Stimulated activated CD4-positive, alpha-beta T cell treated with anti-CD3 and anti-CD28 coated beads, Interleukin-15, amount 100 ng/mL, for 48 hours (primary cell): Measurements from ENCODE around the gene ANKRD35.
A peak's percentile ranks its signal among the peaks of the same experiment; 100 is the strongest.
"Not testable (repeated sequence)": the region's sequence is repeated elsewhere in the genome, so short reads cannot be mapped to it uniquely, and the experiment has no call there.

ENCODE experiments used
- DNase-seq, 2 donors: peaks; one replicate each; pipeline ENCODE4 v3.0.0-alpha.2; 2020; ENCODE audit warnings: low read depth in 2 of 2

The ANKRD35 gene

DNA sequence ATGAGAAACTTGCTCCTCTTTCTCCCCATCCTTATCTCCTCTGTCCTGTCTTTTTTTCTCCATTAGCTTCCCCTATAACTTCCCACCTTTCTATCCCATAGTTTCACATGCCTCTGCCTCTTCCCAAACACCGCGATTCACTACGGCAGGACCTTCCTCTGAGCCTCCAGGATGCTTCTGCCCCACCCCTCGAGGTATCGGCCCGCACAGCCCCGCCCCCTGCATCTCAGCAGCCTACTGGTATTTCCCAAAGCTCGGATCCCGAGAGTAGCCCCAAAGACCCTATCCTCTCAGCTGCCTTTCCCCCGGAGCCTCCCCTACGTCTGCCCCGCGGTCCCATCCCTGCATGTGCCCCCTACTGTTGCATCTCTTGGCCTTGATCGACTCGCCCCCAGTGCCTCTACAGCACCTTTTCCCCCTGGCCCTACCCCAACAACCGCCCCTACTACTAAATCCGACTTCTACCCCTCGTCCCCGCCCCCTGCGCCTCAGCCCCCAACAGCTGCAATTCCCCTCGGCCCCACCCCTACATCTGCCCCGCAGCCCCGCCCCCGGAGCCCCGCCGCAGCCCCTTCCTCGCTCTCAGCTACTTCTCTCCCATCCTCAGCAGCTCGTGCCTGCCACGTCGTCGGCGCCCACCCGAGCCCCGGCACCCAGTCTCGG, 27.3 kb downstream of the ANKRD35 start:
- peak in 1 of 2 donors; percentile 29 for DNase-seq

DNA sequence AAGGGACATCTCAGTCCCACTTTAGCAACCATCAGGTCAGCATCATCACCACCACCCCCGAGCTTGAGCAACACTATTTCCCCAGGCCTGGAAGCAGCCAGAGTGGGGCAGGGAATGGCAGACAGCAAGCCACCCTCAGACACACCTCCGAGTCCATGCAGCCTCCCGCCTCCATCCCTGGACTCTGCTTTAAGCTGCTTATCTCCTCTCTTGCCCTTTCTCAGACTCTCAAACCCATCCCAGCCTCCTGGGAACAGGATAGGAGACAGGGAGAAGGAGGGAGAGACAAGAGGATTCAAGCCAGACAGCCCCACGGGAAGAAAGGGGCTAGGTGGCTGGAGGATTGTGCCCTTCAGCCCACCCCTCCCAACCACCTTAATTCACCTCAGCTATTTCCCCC, 28.5 kb downstream of the ANKRD35 start:
- no peak for DNase-seq

DNA sequence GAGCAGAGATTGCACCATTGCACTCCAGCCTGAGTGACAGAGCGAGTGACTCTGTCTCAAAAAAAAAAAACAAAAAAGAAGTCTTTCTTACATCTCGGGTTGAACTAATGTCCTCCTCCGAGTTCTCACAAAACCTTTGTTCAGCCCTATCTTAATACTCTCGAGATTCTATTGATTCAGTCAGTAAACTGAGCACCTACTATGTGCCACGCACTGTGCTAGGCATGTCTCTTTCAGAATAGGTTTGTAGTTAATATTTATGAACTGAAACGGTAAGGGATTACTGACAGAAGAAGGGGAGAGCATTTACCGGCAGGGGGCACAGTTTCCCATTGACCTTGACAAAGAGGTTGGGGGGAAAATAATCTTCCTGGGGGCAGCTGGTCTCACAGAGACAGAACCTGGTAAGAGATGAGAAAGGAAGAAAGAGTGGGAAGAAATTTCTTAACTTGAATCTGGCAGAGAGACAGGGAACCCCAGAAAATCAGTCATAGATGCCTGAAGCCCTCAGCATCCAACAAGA, 30.2 kb downstream of the ANKRD35 start:
- DNase-seq, result no peak

DNA sequence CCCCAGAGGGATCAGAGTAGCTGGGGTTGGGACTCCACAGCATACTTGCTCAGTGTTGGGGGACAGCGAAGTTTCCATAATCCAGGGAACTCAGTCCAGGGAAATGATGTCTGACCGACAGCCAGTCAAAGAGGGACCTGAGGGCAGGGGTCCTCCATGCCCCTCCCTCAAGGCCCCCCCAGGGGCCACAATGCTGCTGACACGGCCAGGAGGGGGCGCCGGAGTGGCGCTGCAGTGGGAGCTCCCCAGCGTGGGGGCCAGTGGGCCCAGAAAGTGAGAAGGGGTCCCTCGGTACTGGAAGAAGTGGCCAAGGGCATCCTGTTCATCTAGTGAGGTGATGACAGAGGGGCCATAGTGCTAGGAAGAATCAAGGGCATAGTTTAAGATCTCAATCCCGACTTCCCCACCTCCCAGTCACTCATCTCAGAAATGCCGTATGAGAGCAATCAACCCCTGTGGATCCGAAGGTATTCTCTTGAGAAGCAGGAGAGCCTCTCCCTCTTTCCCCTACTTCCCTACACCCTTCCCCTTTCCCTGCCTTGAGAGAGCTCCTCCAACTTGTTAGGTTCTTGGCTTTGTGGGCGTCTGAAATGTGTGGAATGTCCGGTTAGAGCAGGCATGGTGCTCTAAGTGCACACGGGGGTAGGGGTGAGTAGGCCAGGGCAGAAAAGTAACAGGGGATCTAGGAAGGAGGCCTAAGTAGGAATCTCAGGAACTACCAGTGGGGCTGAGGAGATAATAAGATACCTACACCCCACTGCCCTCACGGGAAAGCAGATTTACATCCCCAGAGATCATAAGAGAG, 36.1 kb downstream of the ANKRD35 start:
- no peak for DNase-seq

DNA sequence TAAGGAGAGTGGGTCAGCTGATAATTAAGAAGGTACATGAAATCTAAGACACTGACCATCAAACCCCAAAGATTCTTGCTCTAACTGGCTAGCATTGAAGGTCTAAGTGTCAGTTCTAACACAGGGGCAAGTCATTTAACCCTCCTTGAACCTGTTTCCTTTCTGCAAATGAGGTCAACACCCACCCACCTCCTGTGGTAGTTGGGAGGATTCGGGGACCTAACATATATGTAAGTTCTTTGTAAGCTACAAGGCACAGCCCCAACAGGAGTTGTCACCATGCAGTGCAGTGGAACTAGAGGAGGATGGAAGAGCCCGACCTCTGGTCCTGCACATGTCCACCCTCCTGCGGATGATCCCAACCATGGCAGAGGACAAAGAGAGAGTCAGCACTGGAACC, 37.8 kb downstream of the ANKRD35 start:
- DNase-seq, result no peak

DNA sequence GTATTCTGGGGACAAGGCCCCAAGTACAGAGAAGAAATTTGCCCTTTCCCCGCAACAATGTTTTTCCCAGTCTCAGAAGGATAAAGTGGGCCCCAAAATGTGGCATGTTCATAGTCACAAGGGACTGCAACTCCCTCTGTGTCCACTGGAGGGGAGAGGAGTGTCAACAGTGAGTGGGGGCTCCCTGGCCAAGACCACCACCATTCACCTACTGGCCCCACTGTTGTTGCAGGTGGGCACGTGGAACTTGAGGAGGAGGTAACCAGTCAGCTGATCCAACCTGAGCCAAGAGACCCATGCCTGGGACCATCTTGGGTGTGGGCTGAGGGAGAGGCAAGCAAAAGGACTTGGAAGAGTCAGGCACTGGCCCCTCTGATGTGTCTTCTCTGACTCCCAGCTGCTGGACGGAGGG, 39.5 kb downstream of the ANKRD35 start:
- DNase-seq, result no peak

DNA sequence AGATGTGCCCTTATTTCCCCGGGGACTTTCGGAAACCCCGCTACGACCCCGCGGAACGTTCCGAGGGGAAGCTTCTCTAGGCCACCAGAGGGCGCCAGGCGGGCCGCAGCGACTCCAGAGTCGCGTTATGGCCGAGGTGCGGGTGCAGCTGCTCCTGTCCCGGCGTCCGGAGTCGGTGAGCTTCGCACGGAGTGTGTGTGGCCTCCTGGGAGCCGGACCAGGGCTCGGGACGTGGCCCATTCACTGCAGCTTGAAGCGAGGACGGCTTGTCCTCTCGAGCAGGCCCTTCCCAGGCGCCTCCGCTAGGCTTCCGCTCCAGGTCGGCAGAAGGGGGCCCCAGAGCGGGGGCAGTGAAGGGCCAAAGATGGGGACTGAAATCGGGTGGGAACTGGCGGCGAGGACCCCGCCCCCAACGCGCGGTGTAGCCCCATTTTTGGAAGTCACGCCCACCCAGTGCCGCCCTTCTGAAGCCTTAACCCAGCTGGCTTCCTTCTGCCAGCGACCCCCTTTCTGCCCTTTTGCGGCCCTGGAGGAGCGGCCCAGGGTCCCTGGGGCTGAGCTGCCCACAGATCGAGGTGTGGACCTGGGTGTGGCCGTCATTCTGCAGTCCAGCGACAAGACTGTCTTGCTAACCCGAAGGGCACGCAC, 40.0 kb downstream of the ANKRD35 start, which contains the start of gene NUDT17:
NUDT17 (plus strand) TSS at position 117 of the 648 bp plus-strand sequence; CDS start at position 128, 11 bp downstream.
- DNase-seq, result peak; percentile 56 to 71

DNA sequence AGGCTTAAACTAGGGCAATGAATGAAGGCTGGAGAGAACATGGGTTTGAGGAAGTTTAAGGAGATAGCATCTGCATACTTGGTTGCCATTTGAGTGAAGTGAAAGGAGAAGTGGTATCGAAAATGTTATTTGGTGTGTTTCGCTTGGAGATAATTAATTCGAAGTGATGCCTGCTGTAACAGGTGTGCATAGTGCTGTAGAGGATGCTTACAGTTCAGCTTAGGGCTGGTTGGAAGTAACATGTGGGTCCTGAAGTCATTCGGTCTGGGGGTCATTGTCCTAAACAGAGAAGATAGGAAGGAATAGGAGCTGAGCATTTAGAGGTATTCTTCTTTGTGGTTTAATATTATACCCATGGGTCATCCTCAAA, 40.5 kb downstream of the ANKRD35 start:
- DNase-seq, result no peak

DNA sequence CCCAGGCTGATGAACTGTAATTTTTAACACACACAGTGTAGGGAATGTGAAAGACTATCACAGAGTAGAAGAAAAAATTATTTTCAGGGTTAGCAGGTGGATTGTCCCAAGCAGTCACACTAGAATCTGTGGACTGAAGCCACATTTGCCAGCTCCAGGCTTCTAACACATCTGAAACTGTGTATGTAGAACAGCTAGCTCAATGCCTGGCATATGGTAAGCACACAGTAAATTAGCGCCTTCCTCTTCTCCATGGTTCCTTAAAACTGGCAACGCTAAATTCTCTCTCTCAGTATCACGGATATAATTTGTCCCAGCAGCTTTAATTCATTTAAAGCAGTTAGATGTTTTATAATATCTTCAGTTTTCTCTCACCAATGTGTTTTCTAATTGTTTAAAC, 42.6 kb downstream of the ANKRD35 start:
- no peak for DNase-seq

DNA sequence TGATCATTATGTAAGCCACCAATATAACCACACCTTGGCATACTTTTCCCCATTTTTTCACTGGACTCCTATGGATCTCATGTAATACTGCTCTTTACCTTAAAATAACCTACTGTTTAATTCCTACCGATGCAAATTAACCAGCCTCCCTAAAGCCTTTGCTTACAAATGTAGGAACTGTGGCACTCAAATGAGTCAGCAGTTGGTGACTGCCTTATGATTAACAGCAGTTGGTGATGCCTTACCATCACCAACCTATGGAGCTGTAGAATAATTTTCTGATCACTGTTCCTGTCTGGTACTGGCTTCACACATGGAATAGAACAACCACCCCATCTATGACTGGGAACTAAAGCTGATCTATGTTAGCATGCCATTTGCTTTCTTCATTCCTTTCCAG, 48.0 kb downstream of the ANKRD35 start:
- DNase-seq, result no peak

DNA sequence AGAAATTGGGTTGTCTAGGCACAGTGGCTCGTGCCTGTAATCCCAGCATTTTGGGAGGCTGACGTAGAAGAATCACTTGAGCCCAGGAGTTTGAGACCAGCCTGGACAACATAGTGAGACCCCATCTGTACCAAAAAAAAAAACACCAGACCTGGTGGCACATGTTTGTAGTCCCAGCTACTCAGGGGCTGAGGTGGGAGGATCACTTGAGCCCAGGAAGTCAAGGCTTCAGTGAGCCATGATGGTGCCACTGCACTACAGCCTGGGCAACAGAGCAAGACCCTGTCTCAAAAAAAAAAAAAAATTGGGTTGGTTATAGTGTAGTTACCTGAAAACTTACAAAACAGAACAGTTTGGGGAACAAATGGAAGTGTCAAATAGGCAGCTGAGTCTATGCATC, 54.9 kb downstream of the ANKRD35 start:
- DNase-seq, result not testable (repeated sequence)

DNA sequence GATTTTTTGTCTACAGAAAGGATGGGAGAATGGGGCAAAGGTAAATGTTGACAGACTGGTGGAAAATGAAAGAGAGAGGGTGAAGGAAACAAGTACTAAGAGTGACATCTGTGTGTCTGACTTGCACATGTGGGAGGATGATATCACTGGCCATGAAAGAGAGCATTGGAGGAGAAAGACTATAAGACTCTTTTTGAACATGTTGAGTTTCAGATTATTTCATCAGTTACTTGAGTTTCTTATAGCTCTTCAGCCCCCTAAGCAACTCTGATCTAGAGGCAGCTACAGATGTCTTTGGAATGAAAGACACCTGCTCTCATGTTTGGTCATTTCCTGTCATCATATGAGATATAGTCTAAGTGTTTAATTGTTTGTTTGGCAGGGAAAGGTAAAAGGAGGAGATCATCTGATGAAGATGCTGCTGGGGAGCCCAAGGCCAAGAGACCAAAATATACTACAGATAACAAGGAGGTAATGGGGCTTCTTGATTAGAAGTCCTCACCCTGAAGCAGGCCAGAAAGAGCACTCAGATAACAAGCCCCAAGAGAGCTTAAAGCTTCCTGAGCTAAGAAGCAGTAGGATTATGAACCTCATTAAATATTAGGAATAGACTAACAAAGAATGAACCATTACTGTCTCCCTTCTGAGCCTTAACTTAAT, 57.2 kb downstream of the ANKRD35 start:
- DNase-seq, result no peak

DNA sequence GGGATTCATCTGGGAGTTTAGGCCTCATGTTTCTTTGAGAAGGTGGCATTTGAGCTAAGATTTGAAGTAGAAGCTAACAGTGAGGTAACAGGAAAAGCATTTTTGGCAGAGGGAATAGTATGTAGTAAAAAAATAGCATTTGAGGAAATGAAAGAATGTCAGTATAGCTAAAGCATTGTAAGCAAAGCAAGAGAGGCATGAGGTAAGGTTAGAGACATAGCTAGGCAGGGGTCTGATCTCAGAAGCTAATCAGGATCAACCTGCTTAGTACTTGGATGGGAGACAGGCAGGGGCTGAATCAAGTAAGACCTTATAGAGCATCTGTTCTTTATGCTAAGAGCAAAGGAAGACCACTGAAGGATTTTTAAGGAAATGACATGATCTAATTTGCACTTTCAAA, 57.7 kb downstream of the ANKRD35 start:
- DNase-seq, result no peak

DNA sequence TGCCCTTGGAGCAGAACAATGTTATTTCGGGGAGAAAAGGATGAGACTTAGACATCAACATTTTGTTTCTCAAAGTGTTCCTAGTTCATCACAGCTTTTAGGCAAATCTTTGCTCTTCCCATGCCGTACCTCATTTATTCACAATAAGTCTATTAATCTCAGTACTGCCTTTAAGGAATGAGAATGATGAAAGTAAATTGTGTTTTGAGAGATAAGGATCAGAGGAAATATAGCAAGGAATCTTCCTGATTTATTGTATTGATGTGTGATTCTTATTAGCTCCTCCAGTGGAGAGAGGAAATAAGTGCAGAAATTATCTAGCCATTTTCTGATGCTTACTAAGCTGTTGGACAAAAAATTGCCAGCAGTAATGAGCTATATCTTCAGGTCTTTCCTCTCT, 59.6 kb downstream of the ANKRD35 start:
- no peak for DNase-seq

DNA sequence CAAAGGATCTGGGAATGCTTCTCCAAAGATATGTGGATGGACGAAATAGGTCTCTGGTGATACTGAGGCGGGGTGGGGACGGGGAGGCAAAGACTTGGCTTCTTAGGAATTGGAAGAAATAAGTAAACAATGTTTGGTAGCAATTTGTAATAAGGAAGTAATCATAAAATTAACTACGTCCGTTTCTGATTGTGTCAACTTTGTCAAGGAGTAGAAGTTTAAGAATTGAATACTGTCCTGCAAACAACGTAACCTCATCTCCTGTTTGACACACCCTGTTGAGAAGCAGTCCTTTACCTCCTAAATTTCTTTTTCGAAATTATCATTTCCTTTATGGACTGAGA, 61.2 kb downstream of the ANKRD35 start:
- DNase-seq, result no peak

DNA sequence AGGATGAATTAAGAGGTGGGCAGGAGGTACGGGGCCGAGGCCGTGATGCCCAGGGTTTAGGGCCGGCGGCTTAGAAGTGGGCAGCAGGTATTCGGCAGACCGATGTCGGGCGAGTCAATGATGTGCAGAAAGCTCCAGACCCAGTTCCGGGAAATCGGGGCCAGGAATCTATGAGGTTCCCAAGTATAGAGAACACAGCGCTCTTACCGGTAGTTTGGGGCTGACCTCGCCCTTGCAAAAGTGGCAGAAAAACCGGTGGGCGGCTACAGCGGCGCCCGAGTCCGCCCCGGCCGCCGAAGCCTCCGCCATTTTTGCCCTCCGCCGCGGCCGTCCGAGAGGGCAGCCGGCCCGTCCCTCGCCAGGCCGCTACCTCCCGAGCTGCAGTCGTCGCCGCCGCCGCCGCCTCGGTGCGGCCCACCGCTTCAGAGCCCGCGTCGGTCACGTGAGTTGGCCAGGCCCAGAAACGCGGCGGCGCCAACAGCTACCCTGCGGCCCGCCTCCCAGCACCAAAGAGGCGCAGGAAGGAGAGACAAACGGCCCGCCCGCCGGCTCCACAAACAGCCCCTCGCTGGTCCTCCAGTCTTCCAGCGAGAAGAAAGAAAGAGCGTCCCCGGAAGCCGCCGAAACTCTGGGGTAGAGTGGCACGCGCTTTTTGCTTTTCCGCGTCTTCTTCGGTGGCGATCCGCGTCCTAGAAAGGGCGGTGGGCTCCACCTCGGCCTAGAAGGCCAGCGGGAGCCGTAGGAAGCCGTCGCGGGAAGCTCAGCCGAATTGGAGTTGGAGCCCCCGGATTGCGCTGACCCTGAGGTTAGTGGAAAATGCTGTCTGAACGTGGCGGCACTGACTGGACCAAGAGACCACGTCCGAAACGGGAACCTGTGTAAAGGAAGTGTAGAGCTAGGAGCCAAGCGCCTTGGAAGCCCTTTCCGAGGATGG, 61.8 kb downstream of the ANKRD35 start, which contains the start of the genes POLR3C and RNF115:
POLR3C (plus strand) TSS at position 636 of the 934 bp plus-strand sequence. CDS start 1,577 bp downstream, outside the sequence.
RNF115 (minus strand) TSS at position 531 of the 934 bp plus-strand sequence; CDS start at position 309, 222 bp downstream.
- peak; percentile 75 to 76 for DNase-seq

DNA sequence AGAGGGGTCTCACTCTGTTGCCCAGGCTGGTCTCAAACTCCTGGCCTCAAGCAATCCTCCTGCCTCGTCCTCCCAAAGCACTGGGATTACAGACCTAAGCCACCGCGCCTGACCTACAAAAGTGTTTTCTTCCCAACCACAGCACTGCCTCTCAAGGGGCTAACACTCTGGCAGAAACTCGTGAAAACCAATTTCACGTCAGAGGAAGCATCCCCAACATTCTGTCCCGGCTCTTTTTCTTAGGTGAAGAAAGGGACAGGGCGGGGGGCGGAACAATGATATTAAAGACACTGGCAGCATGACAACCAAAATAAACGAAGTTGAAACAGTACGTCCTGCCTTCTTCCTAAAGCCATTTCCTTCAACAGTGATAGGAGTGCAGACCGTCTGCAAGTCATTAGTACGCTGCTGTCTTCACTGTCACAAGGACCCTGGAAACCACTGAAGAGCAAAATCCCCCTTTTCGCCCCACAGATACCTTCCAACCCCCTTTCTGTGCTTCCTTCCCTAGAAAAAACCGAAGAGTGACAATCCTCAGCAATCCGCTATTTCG, 62.8 kb downstream of the ANKRD35 start:
- not testable (repeated sequence) for DNase-seq

DNA sequence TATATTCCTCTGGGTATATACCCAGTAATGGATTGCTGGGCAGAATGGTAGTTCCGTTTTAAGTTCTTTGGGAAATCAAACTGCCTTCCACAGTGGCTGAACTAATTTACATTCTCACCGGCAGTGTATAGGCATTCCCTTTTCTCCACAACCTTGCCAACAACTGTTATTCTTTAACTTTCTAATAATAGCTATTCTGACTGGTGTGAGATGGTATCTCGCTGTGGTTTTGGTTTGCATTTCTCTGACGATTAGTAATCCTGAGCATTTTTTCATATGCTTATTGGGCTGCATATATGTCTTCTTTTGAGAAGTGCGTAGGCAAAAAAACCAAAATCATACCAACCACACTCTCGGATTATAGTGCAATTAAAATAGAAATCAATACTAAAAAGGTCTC, 67.6 kb downstream of the ANKRD35 start:
- not testable (repeated sequence) for DNase-seq
